HG03139 (cell line): ENCODE measurements around the gene PARD3.

Experiments used
- ATAC-seq: cut with Tn5 transposase; IDR thresholded peaks from one replicate; pipeline ENCODE4 v1.9.1; 2021; ENCODE audit not compliant: unreplicated experiment

The PARD3 gene

DNA sequence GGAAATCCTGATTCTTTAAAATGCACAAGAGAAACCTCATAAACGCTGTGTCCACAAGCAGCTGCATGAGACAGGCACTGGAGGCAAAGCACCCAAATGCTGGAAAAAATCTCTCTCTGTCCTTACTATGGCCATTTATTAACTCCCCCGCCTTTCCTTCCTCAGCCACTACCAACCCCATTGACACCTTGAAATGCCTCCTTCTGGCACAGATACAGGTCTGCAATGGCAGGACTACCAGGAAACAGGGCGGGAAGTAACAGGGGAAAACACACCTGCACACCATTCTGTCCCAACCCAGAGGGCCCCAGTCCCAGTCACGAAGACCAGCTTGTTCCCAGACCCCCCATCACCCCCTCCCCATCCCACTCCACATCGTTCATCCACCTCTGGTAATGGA is 224.3 kb downstream of the PARD3 start:
- ATAC-seq = no peak

DNA sequence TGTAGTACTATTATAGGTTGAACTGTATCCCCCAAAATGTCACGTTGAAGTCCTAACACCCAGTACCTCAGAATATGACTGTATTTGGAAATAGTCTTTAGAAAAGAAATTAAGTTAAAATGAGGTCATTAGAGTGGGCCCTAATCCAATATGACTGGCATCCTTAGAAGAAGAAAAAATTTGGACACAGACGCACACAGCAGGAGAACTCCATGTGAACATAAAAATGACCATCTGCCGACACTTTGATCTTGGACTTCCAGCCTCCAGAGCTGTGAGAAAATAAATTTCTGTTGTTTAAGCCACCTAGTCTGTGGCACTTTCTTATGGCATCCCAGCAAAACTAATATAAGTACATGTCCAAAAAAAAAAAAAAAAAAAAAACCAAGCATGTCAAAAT is 225.8 kb downstream of the PARD3 start:
- no peak for ATAC-seq

DNA sequence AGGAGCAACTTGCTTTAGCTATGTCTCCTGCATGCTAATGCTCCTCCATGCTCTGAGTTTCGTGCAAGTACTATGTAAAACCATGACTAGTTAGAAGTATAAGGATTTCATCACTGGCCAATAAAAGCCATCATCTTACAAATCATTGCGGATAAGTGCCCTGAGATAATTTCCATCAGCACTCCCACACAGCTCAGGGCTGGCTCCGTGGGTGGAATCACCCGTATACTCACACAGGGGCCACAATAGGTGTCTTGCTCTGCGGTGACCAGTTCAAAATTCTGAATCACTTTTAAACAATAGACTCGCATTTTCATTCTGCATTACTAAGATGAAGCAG is 227.4 kb downstream of the PARD3 start:
- no peak for ATAC-seq

DNA sequence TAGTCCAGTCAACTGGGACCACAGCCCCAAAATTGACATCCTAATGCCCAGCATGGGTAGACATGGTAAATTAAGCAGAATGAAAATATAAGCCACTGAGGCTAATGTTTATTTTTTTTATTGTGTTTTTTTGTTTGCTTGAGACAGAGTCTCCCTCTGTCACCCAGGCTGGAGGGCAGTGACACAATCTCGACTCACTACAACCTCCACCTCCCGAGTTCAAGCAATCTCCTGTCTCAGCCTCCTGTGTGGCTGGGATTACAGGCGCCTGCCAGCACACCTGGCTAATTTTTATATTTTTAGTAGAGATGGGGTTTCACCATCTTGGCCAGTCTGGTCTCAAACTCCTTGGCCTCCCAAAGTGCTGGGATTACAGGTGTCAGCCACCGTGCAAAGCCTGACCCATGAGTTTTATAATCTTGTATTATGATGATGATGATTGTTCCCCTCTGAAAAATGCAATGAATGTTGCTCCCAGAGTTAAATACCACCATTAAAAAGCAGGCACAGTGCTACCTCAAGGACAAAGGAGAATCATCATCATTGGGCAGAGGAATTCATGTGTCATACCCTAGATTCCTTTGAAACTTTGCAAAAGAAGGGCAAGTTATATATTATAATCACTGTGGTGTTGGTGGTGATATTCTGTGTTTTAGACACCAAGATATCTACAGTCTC is 228.0 kb downstream of the PARD3 start:
- ATAC-seq = no peak

DNA sequence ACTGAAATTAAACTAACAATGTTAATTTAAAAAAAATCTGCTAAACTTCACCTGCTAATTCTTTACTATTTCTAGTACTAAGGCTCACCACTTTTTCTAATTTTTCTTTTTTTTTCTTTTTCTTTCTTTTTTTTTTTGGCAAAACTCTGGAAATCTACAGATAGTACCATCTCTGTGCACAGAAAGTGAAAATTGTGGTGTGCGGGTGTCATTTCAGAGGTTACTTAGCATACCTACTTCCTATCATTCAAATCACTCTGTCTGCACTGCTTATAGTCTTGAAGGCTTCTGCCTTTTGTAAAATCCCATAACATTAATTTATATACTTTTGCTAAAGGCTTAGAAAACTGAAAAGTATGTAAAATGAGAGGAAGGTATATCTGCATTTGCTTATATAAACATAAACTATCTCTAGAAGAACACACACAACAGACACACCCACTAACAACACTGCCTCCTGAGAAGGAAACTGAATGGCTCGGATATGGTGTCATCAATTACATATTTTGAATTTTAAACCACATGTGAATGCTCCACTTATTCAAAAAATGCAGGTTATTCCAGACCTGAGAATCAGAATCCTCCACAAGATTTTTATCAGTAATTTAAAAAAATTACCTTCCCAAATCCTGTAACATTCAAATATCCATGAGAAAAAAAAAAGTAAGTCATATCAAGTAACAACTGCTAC is 229.5 kb downstream of the PARD3 start:
- ATAC-seq = no peak

DNA sequence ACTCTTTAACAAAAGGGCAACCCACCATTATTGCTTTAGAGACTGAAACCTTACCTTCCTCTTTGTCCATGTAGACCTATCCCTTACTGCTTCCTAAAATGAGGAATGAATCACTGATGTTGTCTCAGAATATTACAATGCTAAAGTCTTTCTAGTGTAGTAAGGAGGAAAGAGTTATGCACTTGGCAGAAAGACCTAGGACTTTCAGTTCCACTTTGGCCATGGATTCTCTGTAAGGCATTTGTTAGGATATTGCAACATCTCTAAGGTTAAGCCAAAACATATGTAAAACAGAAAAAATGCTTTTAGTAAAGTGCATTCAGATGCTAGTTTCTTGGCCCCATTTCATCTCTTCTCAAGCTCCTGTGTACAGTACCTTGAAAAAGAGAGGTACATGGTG is 230.9 kb downstream of the PARD3 start:
- no peak for ATAC-seq

DNA sequence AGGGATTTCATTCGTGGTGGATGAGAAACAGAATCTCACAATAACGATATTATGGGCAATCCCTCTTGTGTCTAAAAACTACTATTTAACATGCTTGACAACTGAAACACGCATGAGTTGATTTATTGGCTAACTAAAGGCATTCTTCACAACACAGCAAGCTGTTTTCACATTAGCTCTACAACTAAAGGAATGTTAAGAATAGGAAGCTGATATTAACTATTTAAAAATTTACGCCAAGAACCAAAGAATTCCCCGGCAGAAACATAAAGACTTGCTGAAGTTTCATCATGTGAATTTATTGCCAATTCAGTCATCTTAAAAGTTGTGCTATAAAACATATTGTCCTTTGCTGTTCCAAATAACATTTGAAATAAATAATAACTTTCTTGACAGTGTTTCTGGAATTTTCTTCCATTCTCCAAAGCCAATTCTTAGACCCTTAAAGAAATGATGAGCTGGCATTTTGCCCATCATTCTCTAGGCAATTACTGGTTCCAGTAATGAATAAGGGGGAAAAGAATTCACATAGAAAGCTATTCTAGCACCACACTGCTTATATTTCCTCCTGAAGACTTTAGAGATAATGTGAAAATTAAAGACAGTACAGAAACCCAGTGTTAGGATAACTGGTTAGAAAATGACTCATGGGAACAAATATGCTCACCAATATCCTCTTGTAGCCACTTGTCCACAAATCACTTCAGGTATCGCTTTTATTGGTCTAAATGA is 233.1 kb downstream of the PARD3 start:
- ATAC-seq = no peak

DNA sequence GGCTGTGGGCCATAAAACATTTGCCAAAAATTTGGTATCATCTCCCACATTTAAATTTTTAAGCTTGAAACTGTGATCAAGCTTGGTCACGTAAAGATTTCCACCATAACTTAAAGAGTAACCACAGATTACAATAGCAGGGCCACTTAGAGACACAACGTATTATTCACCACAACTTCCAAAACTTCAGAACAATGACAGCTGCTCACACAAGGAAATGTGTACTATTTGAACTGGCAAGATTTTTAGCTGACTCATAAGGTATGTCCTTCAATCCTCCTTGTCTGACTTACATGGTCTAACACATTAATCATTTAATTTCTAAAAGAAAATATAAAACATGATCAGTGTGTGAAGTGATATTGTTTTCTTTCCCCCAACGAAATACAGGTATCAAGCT is 234.5 kb downstream of the PARD3 start:
- no peak for ATAC-seq

DNA sequence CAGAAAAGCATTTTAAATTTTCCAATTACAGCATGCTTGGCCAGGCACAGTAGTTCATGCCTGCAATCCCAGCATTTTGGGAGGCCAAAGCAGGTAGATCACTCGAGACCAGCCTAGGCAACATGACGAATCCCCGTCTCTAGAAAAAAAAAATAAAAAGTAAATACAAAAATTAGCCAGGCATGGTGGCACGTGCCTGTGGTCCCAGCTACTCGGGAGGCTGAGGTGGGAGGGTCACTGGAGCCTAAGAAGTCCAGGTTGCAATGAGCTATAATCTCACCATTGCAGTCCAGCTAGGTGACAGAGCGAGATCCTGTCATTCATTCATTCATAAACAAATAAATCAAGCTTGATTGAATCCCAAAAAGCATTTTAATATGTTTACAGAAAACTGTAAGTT is 234.9 kb downstream of the PARD3 start:
- no peak for ATAC-seq

DNA sequence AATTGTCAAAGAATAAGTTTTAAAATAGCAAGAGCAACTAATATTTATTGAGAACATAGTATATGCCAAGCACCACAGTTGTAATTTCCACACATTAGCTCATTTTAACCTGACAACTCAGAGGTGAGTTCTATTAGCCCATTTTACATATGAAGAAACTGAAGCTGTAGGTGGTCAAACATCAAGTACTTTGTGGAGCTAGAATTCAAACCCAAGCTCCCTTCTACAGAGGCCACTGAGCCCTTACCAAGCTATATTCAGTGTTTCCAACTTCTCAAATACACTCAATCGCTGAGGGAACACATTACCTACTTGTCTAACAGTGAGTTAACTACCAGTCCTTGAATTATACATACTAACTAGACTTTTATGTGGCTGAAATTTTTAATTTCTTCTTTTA is 236.6 kb downstream of the PARD3 start:
- ATAC-seq = no peak

DNA sequence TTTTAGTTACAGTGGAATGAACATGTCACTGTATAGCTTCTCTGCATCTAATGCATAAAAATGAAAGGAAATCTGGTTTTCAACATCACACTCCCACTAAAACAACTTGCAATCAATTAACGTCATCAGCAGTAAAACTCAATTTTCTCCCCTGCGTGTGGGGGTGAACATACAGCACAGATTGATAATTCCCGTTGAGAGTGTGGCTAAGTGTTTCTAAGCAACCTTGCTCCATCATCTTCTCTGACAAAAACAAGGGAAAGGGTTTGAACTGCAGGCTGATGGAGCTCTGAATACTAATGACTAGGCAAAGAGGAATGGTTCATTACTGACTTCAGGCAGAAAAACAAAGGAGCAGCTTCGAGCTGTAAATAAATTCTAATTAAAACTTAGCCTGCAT is 238.3 kb downstream of the PARD3 start:
- ATAC-seq = no peak

DNA sequence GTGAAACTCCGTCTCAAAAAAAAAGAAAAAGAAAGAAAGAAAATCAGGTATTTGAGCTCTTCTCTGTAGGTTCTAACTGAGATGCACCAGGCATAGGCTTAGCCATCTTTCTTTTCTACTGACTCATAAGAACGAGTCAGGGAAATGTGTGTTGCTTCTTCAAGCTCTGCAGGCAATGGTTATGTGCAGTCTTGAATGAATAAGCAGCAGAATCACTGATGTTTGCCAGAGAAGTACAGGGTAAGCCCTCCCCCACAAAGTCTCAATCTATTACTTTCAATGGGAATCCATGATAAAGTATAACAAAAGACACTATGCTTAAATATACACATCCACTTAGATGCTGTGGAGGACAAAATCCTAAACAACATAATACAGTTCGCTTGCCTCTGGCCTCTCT is 239.2 kb downstream of the PARD3 start:
- ATAC-seq = no peak

DNA sequence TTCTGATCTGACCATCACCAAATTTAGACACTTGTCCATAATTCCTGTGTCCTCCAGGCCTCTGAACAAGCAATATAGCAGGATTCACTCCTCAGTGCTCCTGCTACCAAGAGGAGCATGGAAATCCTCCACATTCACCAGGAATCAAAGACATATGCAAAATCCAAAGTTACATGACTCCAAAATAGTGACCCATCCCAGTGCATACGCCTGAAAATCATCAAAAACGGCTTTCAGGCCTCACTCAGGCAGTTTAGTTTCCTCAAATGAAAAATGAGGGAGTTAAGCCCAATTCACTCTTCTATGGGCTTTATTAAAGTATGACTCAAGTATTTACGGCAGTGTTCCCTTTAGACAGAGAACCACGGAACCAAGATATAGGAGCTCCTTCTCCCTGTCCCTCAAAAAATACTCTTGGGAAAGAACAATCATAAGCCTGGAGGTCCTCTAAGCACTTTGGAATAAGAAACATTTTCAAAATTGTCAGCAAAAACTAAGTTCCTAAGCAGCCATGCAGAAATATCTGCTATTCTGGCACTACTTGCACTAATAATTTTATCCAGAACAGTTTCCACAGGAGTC is 240.7 kb downstream of the PARD3 start:
- ATAC-seq = no peak

DNA sequence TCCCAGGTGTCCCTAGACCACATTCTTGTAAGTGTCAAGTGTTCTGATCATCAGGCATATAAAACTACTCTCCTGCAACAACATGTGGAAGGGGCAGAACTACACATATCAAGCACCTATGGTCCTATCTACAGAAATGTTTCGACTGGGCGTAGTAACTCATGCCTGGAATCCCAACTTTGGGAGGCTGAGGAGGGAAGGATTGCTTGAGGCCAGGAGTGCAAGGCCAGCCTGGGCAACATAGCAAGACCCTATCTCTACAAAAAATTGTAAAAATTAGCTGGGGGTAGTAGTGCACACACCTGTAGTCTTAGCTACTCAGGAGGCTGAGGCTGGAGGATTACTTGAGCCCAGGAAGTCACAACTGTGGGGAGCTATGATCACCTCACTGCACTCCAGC is 244.2 kb downstream of the PARD3 start:
- no peak for ATAC-seq

DNA sequence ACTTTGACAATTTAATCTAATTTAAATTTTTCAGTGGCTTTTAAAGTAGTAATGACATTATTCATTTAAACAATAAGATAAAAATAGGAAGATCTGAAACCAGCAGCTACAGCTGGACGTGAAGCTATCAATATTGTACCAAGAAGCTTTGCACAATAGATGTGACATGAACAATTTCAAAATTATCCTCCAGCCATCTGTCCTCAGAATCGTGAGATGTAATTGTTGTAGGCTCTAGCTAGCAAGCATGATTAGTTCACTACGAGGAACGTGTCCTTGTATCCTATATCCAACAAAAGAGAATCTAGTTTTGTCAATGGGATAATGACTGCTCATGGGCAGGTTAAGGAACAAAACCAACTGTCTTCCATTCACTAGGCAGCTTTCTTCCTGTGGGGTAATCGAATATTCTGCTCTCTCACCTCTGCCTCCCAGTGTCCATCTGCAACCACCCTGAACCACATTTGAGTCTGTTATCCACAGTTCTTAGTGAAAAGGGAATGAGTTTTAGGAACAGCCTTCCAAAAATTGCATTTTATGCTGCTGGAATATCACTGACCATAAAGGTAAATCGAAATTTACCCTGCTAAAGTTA is 247.3 kb downstream of the PARD3 start:
- no peak for ATAC-seq

DNA sequence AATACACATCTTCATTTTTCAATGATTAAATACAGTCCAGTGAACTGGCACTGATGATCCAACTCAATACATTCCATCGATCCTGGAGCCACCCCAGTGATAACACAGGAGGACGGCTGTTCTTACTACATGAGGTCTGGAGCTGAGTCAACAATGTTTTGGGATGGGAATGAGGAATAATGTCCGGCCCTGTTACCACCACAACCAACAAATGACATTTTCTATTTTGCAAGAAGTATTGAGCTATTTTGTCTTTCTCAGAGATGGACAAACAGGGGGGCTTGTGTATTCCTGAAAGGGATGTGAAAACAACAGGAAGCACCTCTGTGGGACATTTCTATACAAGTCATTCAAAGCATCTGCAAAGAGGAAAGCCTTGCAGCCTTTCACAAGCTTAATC is 249.2 kb downstream of the PARD3 start:
- no peak for ATAC-seq

DNA sequence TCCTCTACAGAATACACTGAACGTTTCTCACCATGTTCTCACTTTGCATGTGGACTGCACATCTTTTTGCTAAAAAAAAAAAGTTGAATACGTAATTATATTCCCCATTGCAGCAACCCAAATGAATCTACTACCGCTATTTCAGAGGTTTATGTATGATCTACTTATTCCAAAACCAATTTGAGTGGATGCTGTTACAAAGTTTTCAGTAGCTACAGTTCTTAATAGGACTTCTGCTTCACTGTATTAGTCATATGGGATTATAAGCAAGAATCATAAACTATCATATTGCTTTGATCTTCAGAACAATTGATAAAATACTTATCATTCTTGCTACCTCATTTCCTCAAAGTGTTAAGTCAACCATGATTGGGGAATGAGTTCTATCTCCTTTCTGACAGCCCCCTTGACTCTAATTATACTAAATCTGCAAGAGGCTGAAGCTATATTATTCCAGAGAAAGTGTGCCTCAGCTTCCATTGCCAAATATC is 257.0 kb downstream of the PARD3 start:
- no peak for ATAC-seq

DNA sequence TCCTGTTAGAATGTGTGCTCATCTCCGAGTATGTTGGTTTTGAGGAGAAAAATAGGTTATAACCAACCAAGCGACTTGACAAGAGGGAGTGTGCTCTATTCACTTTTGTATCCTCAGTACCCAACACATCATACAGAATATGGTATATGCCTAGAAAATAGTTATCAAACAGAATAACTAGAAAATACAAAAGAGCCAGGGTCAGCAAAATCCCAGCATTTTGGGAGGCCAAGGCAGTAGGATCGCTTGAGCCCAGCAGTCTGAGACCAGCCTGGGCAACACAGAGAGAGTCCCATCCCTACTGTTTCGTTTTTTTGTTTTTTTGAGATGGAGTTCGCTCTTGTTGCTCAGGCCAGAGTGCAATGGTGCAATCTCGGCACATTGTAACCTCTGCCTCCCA is 257.9 kb downstream of the PARD3 start:
- no peak for ATAC-seq

DNA sequence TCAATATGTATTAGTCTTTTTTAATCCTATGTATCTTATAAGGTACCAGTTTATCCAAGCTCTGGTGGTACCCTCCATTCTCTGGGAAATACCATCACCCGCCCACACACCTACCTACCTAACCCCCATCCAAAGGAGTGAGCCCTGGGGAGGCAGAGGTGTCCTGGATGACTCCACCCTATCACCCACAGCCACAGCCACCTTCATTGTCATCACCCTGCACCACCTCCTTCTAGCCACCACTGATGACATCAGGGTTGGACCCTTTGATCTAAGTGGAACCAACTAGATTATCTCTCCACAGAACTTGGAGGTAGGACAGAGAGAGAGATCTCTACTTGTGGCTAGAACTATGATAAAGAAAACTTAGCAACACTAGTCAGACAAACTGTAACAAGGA is 259.4 kb downstream of the PARD3 start:
- ATAC-seq = no peak

DNA sequence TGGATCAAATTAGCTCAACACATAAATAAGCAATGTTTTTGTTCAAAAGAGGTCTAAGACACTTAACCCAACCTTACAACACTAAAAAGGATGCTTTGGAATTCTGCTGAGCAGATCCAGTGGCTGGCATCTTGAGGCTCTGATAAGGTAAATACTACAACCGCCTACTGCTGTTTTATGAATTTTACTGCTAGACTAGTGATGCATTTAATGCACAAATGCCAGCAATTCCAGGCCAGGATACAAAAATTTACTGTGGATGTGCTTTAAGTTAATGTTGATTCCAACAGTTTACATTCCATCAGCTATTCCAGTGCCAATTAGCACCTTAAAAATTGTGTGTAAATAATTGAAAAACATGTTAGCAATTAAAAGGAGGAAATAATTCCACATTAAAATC is 261.3 kb downstream of the PARD3 start:
- no peak for ATAC-seq

DNA sequence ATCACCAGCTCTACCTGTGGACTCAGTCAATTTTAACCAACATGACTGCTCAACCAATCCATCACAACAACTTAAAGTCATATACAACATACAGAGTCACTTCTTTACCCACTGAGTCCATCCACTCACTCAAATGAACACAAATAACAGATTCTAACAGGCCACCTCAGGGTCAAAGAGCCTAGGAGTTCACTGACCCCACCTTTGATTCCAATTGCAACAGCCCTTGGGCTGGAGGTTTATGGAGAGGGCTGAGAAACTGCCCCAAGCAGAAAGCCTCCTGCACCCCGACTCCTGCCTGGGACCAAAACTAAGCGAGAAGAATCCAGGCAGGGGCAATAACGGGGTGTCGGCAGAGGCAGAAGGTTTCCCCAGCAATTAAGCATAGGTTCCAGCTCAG is 263.8 kb downstream of the PARD3 start:
- ATAC-seq = no peak

DNA sequence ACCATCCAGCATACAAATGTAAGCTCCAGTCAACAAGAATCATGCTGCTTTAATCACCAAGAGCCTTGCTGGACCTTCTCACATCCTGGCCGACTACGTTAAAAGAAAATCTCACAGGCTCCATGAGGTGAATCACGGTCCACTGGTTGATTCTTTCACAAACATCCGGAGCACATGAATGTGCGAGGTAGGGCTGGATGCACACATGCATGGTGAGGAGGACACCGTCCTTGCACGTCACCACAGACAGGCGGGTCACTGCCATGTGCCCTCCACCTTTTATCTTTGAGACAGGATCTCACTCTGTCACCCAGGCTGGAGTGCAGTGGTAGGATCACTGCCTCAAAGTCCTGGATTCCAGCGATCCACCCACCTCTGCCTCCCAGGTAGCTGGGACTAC is 265.1 kb downstream of the PARD3 start:
- ATAC-seq = no peak
